HCT116 (cell line): ENCODE data around the gene RCC2. TPM values are rescaled to one million over a fixed set of nuclear protein-coding genes. Genes with fewer than 3 reads are reported as not detected.

Source experiments
- ATAC-seq: fragments of 200-7000 bp; cut with Tn5 transposase; 2 replicates; pipeline ENCODE4 v1.9.1; 2020; ENCODE audit warnings: mild to moderate bottlenecking, moderate library complexity
- BruUV-seq: library from RNA; stranded (reverse); fragments of 400-500 nt; replicated peaks from 2 replicates; lab custom pipeline; 2021; lab: Mats Ljungman, UMichigan
- CTCF ChIA-PET: fragments of 300-600 bp; sonication (Branson Sonifier 250); formaldehyde crosslinking; loops from one replicate; lab custom pipeline; 2021; ENCODE audit warnings: antibody characterized with exemption; lab: Charles Lee
- POLR2A ChIA-PET: fragments of 300-600, 350-600 bp; sonication (Branson Sonifier 250); formaldehyde crosslinking; loops from one replicate; lab custom pipeline; 2021; ENCODE audit warnings: antibody characterized with exemption; lab: Charles Lee
- RAD21 ChIA-PET, 2 experiments: fragments of 300-600 bp; sonication (Branson Sonifier 250); formaldehyde crosslinking; loops; one replicate each; lab custom pipeline; 2023; ENCODE audit warnings: low total read pairs in 2 of 2; ENCODE audit not compliant: uncharacterized antibody in 2 of 2, unreplicated experiment in 2 of 2, low non-redundant PET in 1 of 2; lab: Charles Lee
- DNase-seq: peaks from one replicate; pipeline ENCODE4 v3.0.0-alpha.2; 2010; ENCODE audit warnings: low read depth, low spot score
- H2AFZ ChIP-seq: fragments of 200-600 bp; shearing (Covaris generic), sonication (generic); 2 replicates; pipeline ENCODE4 v1.6.1; 2017; ENCODE audit warnings: low read depth, mixed run types, mixed read lengths, antibody characterized with exemption, low read length; ENCODE audit not compliant: poor library complexity, severe bottlenecking
- H3K27ac ChIP-seq: 2 replicates; pipeline ENCODE4 v1.5.1; 2012; ENCODE audit warnings: low read depth, low read length
- H3K27me3 ChIP-seq: fragments of 200-600 bp; sonication (generic); 2 replicates; pipeline ENCODE4 v1.6.1; 2016; ENCODE audit warnings: mixed run types, low read length, mixed read lengths; ENCODE audit not compliant: insufficient read depth
- H3K36me3 ChIP-seq, 2 experiments: fragments of 200-500 bp in 1 of 2; fragments of 200-600 bp in 1 of 2; sonication (Bioruptor generic) in 1 of 2; sonication (generic) in 1 of 2; 2 replicates each; pipeline versions ENCODE4 v1.5.1 to v1.6.1; 2014 to 2016; ENCODE audit warnings: low read length in 2 of 2, inconsistent platforms in 1 of 2, mixed read lengths in 1 of 2, mixed run types in 1 of 2; ENCODE audit not compliant: insufficient read depth in 2 of 2, control insufficient read depth in 1 of 2
- H3K4me1 ChIP-seq, 2 experiments: fragments of 200-600 bp in 1 of 2; sonication (generic) in 1 of 2; 2 replicates each; pipeline versions ENCODE4 v1.5.1 to v1.6.1; 2012 to 2017; ENCODE audit warnings: low read length in 2 of 2, inconsistent platforms in 1 of 2, mild to moderate bottlenecking in 1 of 2, mixed read lengths in 1 of 2, mixed run types in 1 of 2, moderate library complexity in 1 of 2; ENCODE audit not compliant: insufficient read depth in 2 of 2, control insufficient read depth in 1 of 2
- H3K4me2 ChIP-seq: fragments of 200-600 bp; sonication (generic); 2 replicates; pipeline ENCODE4 v1.6.1; 2017; ENCODE audit warnings: mixed run types, low read length, mixed read lengths
- H3K4me3 ChIP-seq, 2 experiments: fragments of 200-600 bp in 1 of 2; sonication (generic) in 1 of 2; replicated peaks in 1 of 2; 2 replicates each; pipeline ENCODE4 v1.5.1; 2011 to 2016; ENCODE audit warnings: low read length in 2 of 2, control low read depth in 1 of 2, low read depth in 1 of 2, mild to moderate bottlenecking in 1 of 2, mixed read lengths in 1 of 2, mixed run types in 1 of 2
- H3K79me2 ChIP-seq: fragments of 200-600 bp; sonication (generic); 2 replicates; pipeline ENCODE4 v1.6.1; 2017; ENCODE audit warnings: mild to moderate bottlenecking, mixed run types, low read length, moderate library complexity, mixed read lengths; ENCODE audit not compliant: insufficient read depth
- H3K9ac ChIP-seq: fragments of 200-600 bp; sonication (generic); 2 replicates; pipeline ENCODE4 v1.6.1; 2016; ENCODE audit warnings: low read length, mixed read lengths
- H3K9me2 ChIP-seq: fragments of 200-600 bp; sonication (generic), shearing (Covaris generic); 2 replicates; pipeline ENCODE4 v1.6.1; 2017; ENCODE audit warnings: mixed run types, mild to moderate bottlenecking, moderate library complexity; ENCODE audit not compliant: insufficient read depth
- H3K9me3 ChIP-seq, 2 experiments: fragments of 200-500 bp in 1 of 2; fragments of 200-600 bp in 1 of 2; sonication (Bioruptor generic) in 1 of 2; sonication (generic) in 1 of 2; 2 replicates each; pipeline ENCODE4 v1.6.1; 2014 to 2017; ENCODE audit warnings: low read length in 2 of 2, mixed read lengths in 2 of 2, inconsistent platforms in 1 of 2, low read depth in 1 of 2, mild to moderate bottlenecking in 1 of 2, mixed run types in 1 of 2, moderate library complexity in 1 of 2; ENCODE audit not compliant: control insufficient read depth in 1 of 2, insufficient read depth in 1 of 2
- H4K20me1 ChIP-seq: fragments of 200-600 bp; sonication (generic), shearing (Covaris generic); 2 replicates; pipeline ENCODE4 v1.6.1; 2017; ENCODE audit warnings: mixed run types, mild to moderate bottlenecking, moderate library complexity; ENCODE audit not compliant: insufficient read depth
- CBX3 ChIP-seq: IDR thresholded peaks from 2 replicates; pipeline ENCODE4 v1.6.1; 2012; ENCODE audit warnings: low read depth
- EZH2 ChIP-seq: fragments of 200-600 bp; sonication (generic); IDR thresholded peaks from 2 replicates; pipeline ENCODE4 v1.6.1; 2017; ENCODE audit warnings: antibody characterized with exemption, mixed run types
- EZH2phosphoT487 ChIP-seq: fragments of 200-600 bp; IDR thresholded peaks from 2 replicates; pipeline ENCODE4 v1.6.1; 2018; ENCODE audit warnings: antibody characterized with exemption, borderline replicate concordance
- FOSL1 ChIP-seq: IDR thresholded peaks from 2 replicates; pipeline ENCODE4 v1.6.1; 2012; ENCODE audit warnings: low read depth
- POLR2A ChIP-seq: IDR thresholded peaks from 2 replicates; pipeline ENCODE4 v1.7.0; 2011; ENCODE audit warnings: borderline replicate concordance; ENCODE audit not compliant: insufficient read depth, insufficient read length; ENCODE audit errors: extremely low read depth
- POLR2AphosphoS5 ChIP-seq: IDR thresholded peaks from 2 replicates; pipeline ENCODE4 v1.6.1; 2011; ENCODE audit warnings: mild to moderate bottlenecking, low read depth, low read length, moderate library complexity
- RAD21 ChIP-seq: IDR thresholded peaks from 2 replicates; pipeline ENCODE4 v1.6.1; 2012; ENCODE audit warnings: low read depth, mild to moderate bottlenecking
- SP1 ChIP-seq: IDR thresholded peaks from 2 replicates; pipeline ENCODE4 v1.6.1; 2012; ENCODE audit warnings: low read depth
- SRF ChIP-seq: IDR thresholded peaks from 2 replicates; pipeline ENCODE4 v1.6.1; 2012; ENCODE audit warnings: low read depth
- TCF7L2 ChIP-seq: IDR thresholded peaks from 2 replicates; pipeline ENCODE4 v1.7.0; 2011; ENCODE audit warnings: borderline replicate concordance, inconsistent platforms; ENCODE audit not compliant: insufficient read depth, insufficient read length; ENCODE audit errors: extremely low read depth
- ZFX ChIP-seq: fragments of 450-650 bp; IDR thresholded peaks from 2 replicates; pipeline ENCODE4 v1.6.1; 2017
- ZNF274 ChIP-seq: fragments of 200-500 bp; sonication (Bioruptor generic); IDR thresholded peaks from 2 replicates; pipeline ENCODE4 v1.6.1; 2014; ENCODE audit warnings: mild to moderate bottlenecking, low read depth, low read length, inconsistent platforms
- intact Hi-C: fragments of 100-400 bp; cut with micrococcal nuclease; formaldehyde crosslinking; loops from 2 replicates; pipeline ENCODE4 v1.10.0; 2022
- total RNA-seq: library from RNA; stranded (reverse); gene quantifications from one replicate; pipeline ENCODE4 v1.2.1, GENCODE V29; 2021; ENCODE audit not compliant: unreplicated experiment
- TF ChIP-seq, protein P1 (sequence below): IDR thresholded peaks from 2 replicates; pipeline ENCODE4 v1.6.1; 2011; ENCODE audit warnings: mild to moderate bottlenecking, low read length, moderate library complexity; ENCODE audit not compliant: insufficient replicate concordance; ENCODE audit errors: extremely low read depth
- TF ChIP-seq, protein P2 (sequence below): IDR thresholded peaks from 2 replicates; pipeline ENCODE4 v1.6.1; 2012; ENCODE audit warnings: low read depth

RCC2 gene
- total RNA-seq, 1 experiment from 2014 or later, result 178 TPM

DNA sequence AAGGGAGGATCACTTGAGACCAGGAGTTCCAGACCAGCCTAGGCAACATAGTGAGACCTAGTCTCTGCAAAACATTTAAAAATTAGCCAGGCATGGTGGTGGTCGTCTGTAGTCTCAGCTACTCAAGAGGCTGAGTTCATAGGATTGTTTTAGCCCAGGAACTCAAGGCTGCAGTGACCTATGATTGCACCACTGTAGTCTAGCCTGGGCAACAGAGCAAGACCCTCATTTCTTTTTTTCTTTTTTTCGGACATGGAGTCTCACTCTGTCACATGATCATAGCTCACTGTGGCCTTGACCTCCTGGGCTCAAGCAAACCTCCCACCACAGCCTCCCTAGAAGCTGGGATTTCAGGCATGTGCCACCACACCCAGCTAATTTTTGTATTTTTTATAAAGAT is 31.9 kb upstream of the RCC2 start:
- H3K79me2 ChIP-seq, result no peaks in the 10 kb centered on the region
- no peak for ATAC-seq
- no peak overlapping the region for H3K4me2 ChIP-seq
- peaks cover 5 to 24% of the 10 kb centered on the region in 2 experiments; a peak in 3 of 4 replicates for H3K4me1 ChIP-seq
- no peak overlapping the region for H3K4me3 ChIP-seq
- H3K9me2 ChIP-seq, result no peaks in the 10 kb centered on the region
- no peak overlapping the region for H3K27ac ChIP-seq
- CTCF ChIA-PET, result no interaction called here
- no peaks in the 10 kb centered on the region for H3K27me3 ChIP-seq
- TF ChIP-seq, protein P1, sequence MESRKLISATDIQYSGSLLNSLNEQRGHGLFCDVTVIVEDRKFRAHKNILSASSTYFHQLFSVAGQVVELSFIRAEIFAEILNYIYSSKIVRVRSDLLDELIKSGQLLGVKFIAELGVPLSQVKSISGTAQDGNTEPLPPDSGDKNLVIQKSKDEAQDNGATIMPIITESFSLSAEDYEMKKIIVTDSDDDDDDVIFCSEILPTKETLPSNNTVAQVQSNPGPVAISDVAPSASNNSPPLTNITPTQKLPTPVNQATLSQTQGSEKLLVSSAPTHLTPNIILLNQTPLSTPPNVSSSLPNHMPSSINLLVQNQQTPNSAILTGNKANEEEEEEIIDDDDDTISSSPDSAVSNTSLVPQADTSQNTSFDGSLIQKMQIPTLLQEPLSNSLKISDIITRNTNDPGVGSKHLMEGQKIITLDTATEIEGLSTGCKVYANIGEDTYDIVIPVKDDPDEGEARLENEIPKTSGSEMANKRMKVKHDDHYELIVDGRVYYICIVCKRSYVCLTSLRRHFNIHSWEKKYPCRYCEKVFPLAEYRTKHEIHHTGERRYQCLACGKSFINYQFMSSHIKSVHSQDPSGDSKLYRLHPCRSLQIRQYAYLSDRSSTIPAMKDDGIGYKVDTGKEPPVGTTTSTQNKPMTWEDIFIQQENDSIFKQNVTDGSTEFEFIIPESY, result no peak
- TF ChIP-seq RAD21, result no peak
- no peak for TF ChIP-seq CBX3
- TF ChIP-seq ZFX, result no peak
- H3K36me3 ChIP-seq, result no peaks in the 10 kb centered on the region
- no peaks in the 10 kb centered on the region for H3K9me3 ChIP-seq
- BruUV-seq, result no TSS peak
- no peak overlapping the region for H2AFZ ChIP-seq
- H4K20me1 ChIP-seq, result no peaks in the 10 kb centered on the region
- intact Hi-C loops, result no loop called here
- H3K9ac ChIP-seq, result no peak overlapping the region
- DNase-seq, result no peak
- RAD21 ChIA-PET, result no interaction called here
- POLR2A ChIA-PET, result no interaction called here

DNA sequence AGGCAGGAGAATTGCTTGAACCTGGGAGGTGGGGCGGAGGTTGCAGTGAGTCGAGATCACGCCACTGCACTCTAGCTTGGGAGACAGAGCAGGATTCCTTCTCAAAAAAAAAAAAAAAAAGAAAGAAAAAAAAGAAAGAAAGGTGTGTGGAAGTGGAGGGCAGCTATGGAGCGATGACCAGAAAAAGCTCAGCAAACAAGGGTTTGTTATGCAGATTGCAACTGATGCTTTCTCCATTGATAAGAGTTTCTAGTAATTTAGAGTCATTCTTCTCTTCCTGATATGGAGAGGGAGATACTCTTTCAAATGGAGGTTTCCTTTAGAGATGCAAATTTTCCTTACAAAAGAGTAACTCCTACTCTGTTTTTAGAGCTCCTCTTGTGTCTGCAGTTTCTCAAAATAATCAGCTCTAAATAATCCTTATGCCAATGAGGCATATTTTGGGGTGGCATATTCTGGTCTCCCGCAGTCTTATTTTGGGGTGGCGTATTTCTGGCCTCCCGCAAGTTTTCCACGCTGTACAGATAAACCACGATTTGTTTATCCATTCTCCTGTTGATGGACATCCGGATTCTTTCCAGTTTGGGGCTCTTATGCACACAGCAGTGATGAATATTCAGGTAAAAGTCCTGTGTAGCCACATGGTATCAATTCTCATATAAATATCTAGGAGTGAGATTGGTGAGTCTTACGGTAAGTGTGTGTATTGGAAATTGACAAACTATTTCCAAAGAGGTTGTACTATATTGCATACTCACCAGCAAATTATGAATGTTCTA is 30.7 kb upstream of the RCC2 start:
- no peak overlapping the region for H3K9ac ChIP-seq
- H3K4me3 ChIP-seq, result no peak overlapping the region
- H3K27ac ChIP-seq, result no peak overlapping the region
- DNase-seq (no peak), ATAC-seq (no peak)
- no peaks in the 10 kb centered on the region for H3K9me2 ChIP-seq
- H2AFZ ChIP-seq, result no peak overlapping the region
- H3K79me2 ChIP-seq, result no peaks in the 10 kb centered on the region
- intact Hi-C loops, result no loop called here
- H4K20me1 ChIP-seq, result no peaks in the 10 kb centered on the region
- H3K4me2 ChIP-seq, result no peak overlapping the region
- ChIA-PET POLR2A (no interaction called here), RAD21 (no interaction called here), CTCF (no interaction called here)
- no TSS peak for BruUV-seq
- H3K9me3 ChIP-seq, result no peaks in the 10 kb centered on the region
- H3K36me3 ChIP-seq, result no peaks in the 10 kb centered on the region
- H3K4me1 ChIP-seq, result peaks cover 5 to 16% of the 10 kb centered on the region in 2 experiments; a peak in 3 of 4 replicates
- no peaks in the 10 kb centered on the region for H3K27me3 ChIP-seq
- TF ChIP-seq FOSL1, result no peak
- TF ChIP-seq SRF, result no peak
- no peak for TF ChIP-seq TCF7L2
- TF ChIP-seq RAD21, result no peak
- TF ChIP-seq EZH2, result no peak
- TF ChIP-seq POLR2AphosphoS5, result no peak
- TF ChIP-seq EZH2phosphoT487, result no peak
- TF ChIP-seq, protein P2, sequence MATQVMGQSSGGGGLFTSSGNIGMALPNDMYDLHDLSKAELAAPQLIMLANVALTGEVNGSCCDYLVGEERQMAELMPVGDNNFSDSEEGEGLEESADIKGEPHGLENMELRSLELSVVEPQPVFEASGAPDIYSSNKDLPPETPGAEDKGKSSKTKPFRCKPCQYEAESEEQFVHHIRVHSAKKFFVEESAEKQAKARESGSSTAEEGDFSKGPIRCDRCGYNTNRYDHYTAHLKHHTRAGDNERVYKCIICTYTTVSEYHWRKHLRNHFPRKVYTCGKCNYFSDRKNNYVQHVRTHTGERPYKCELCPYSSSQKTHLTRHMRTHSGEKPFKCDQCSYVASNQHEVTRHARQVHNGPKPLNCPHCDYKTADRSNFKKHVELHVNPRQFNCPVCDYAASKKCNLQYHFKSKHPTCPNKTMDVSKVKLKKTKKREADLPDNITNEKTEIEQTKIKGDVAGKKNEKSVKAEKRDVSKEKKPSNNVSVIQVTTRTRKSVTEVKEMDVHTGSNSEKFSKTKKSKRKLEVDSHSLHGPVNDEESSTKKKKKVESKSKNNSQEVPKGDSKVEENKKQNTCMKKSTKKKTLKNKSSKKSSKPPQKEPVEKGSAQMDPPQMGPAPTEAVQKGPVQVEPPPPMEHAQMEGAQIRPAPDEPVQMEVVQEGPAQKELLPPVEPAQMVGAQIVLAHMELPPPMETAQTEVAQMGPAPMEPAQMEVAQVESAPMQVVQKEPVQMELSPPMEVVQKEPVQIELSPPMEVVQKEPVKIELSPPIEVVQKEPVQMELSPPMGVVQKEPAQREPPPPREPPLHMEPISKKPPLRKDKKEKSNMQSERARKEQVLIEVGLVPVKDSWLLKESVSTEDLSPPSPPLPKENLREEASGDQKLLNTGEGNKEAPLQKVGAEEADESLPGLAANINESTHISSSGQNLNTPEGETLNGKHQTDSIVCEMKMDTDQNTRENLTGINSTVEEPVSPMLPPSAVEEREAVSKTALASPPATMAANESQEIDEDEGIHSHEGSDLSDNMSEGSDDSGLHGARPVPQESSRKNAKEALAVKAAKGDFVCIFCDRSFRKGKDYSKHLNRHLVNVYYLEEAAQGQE, result no peak
- no peak for TF ChIP-seq SP1
- no peak for TF ChIP-seq ZNF274
- TF ChIP-seq POLR2A, result no peak
